SK-MEL-5 (cell line): Measurements from ENCODE around the gene FARSA. TPM values are rescaled to one million over a fixed set of nuclear protein-coding genes. Genes with fewer than 3 reads are reported as not detected.
"Not testable (repeated sequence)": the region's sequence is repeated elsewhere in the genome, so short reads cannot be mapped to it uniquely, and the experiment has no call there.

ENCODE experiments used
- DNase-seq: peaks from one replicate; pipeline ENCODE4 v3.0.0-alpha.2; 2016; ENCODE audit warnings: low read depth, low spot score
- in situ Hi-C: cut with HindIII; loops from 2 replicates; pipeline ENCODE4 v1.10.0; 2016; ENCODE audit warnings: low sequenced_read_pairs, high pct_unique_total_duplicates, low pct_unique_long_range_greater_than_20kb
- polyA plus RNA-seq, 2 experiments: library from polyadenylated mRNA; depleted of rRNA; stranded (reverse); fragments of >200 nt; gene quantifications; 2 replicates each; pipeline ENCODE4 v1.2.3, GENCODE V29; 2015
- total RNA-seq: library from RNA; depleted of rRNA; stranded (reverse); fragments of >200 nt; shearing (Covaris generic); gene quantifications from 2 replicates; pipeline ENCODE4 v1.2.3, GENCODE V29; 2014; rRNA removed

Gene FARSA
- total RNA-seq, result 42.1 and 44.7 TPM in 2 replicates
- 96.4 and 103 TPM in 2 replicates for polyA plus RNA-seq (2015; cell fraction: cytosol; rRNA removed)
- 56.2 and 57.3 TPM in 2 replicates for polyA plus RNA-seq (2015; cell fraction: nucleus; rRNA removed)

- in situ Hi-C loops, result no loop called here
- peak; percentile 91 for DNase-seq
Measured at GRCh38 chr19:12933287-12934072, at the start of gene FARSA. TSS of gene FARSA (minus strand) at chr19:12933711. CDS start at chr19:12933696, 15 bp downstream.

DNA sequence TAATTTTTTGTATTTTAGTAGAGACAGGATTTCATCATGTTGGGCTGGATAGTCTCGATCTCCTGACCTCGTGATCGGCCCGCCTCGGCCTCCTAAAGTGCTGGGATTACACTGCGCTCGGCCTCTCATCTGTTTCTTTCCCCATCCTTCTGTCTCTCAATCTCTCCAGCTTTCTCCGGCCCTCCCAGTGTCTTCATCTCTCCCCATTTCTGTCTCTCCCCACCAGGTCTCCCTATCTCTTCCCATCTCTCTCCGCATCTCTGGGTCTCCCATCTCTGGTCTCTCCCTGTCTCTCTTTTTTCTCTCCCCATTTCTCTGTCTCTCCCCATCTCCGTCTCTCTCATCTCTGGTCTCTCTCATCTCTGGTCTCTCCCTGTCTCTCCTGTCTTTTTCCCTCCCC lies 49.6 kb upstream of the FARSA start:
- DNase-seq, result no peak
- in situ Hi-C loops, result no loop called here

- in situ Hi-C loops, result no loop called here
Measured at GRCh38 chr19:12982648-12983047, 49.1 kb upstream of the FARSA start.

GRCh38 chr19:12979974-12980373 lies 46.5 kb upstream of the FARSA start:
- no peak for DNase-seq
- in situ Hi-C loops, result no loop called here

More at GRCh38 chr19:12982648-12983047, 49.1 kb upstream of the FARSA start:
- no peak for DNase-seq

DNA sequence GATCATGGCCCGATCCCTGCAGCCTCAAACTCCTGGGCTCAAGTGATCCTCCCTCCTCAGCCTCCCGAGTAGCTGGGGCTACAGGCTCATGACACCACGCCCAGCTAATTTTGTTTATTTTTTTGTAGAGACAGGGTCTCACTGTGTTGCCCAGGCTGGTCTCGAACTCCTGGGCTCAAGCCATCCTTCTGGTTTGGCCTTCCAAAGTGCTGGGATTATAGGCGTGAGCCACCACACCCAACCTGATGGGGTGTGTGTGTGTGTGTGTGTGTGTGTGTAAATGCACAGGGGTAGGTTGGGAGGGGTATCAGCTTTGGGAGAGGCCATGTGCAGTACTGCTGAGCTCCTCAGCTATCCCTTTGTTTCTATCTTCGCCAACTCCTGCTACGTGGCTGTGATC lies 42.6 kb upstream of the FARSA start:
- DNase-seq, in situ Hi-C loops: not testable (repeated sequence)

DNA sequence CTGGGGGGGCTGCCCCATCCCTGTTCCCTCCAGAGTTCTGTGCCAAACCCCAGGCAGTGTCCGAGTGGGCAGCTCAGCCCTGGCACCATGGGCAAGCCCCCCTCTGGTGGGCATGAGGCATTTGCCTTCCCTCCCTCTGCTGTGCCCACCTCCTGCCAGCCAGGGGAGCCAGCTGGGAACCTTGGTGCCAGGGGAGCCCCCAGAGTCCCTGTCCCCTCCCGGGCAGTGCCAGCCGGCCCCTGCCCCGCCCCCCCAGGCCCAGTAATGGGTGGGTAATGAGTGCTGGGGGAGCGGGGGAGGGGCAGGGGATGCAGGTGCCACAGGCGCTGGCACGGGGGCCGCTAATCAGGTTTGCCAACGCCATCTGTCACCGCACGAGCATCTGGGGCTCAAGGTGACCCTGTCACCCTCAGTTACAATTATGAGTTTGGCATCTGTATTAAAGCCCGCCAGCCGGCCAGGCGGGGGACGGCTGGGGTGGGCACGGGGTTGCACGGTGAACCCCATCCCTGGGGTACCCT lies 41.8 kb upstream of the FARSA start:
- no peak for DNase-seq
- in situ Hi-C loops, result no loop called here

DNA sequence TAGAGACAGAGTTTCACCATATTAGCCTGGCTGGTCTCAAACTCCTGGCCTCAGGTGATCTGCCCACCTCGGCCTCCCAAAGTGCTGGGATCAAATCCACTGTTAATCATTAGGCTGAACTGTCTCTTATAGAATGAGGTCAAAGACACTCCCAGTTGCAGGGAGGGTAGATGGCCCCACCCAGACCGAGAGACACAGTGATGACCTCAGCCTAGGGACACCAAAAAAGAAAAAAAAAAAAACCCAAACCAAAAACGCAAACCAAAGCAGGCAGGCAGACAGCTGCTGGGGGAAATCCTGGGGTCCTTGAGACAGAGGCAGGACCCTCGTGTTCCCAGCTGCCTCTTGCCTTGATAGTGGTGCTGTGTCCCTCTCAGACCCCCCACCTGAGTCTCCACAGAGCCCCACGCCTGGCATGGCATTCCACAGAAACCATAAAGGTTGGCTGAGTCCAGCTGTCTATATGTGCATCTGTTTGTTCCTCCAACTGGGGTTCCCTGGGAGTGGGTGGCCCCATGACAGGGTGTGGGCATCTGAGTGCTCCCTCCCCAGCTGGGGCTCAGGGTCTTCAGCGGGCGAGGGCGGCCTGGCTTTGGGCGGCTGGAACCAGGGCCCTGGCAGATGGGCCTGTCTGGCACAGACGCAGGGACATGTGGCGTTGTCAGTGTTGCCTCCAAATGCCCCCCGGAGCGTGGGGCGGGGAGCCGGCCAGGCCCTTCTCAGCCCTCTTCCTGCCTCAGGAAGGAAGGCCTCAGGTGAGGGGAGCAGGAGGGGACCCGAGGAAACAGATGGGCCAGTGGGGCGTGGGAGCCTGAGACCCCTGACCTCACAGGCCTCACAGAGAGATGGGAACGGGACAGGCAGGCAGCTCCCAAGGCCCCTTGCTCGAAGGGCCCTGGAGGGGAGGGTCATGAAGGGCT lies 41.0 kb upstream of the FARSA start:
- no peak for DNase-seq
- in situ Hi-C loops, result no loop called here

DNA sequence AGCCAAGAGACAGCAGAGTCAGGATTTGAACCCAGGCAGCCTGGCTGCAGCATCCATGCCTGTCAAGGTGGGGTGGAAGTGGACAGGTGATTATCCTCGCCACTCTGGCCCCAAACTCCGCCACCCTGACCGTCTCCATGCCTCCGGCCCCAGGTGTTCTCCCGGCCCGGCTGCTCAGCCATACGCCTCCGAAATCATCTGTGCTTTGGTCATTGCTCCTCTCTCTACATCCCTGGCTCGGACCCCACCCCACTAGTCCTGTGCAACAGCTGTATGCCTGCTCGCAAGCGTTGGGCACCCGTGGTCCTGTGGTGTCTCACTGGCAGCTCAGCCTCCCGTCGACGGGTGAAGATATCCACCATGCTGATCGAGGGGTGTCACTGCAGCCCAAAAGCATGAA lies 39.7 kb upstream of the FARSA start:
- in situ Hi-C loops, result no loop called here
- DNase-seq, result no peak

DNA sequence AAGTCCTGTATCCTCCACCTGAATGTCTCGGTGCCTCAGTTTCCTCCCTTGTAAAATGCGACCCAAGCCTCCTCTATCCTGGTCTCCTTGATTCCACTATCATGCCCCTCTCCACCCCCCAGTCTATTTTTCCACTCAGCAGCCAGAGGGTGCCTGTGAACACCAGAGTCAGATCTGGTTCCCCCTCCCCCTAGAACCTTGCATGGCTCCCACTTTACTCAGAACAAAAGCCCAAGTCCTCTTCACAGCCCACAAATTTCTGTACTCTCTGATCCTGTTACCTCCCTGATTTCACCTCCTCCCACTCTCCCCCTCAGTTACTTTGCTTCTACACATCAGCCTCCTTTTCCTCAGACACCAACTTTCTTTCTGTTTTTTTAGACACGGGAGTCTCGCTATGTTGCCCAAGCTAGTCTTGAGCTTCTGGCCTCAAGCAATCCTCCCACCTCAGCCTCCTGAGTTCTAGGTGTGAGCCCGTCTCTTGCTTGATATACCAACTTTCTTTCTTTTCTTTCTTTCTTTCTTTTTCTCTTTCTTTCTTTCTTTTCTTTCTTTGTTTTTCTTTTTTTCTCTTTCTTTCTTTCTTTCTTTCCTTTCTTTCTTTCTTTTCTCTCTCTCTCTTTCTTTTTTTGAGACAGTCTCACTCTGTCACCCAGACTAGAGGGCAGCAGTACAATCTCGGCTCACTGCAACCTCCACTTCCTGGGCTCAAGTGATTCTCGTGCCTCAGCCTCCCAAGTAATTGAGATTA lies 36.7 kb upstream of the FARSA start:
- DNase-seq, result no peak
- in situ Hi-C loops, result no loop called here

DNA sequence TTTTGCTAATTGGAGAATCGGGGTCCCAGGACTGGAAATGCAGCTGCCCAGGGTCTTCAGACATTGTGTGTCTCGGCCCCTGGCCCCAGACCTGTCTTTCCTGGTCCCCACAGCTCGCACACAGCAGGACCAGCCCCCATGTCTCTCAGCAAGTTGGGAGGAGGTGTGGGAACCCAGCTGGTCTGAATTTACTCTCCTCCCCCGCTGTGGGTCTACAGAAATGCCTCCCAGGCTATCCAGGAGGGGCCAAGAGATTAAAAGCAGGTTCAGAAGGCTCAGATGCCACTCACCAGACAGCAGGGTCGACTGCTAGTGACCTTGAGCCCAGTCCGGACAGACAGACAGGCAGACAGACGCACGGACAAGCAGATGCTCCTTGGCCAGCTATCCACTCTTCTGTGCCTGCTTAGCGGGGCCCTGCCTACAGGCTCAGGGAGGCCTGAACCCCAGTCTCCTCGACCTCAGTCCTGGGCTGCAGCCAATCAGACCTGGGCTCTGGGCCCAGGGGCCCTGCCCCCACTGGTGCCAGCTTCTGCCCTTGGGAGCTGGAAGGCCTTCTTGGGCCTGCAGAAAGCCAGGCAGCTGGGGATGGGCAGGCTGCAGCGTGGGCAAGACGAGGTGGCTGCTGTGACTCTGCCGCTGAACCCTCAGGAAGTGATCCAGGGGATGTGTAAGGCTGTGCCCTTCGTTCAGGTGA lies 35.9 kb upstream of the FARSA start, which contains the start of gene DAND5:
Gene DAND5, plus strand, starts transcription at position 285 of the 697 bp plus-strand sequence. Its CDS starts 85 bp downstream, at position 370.
- DNase-seq, result no peak
- in situ Hi-C loops, result no loop called here

DNA sequence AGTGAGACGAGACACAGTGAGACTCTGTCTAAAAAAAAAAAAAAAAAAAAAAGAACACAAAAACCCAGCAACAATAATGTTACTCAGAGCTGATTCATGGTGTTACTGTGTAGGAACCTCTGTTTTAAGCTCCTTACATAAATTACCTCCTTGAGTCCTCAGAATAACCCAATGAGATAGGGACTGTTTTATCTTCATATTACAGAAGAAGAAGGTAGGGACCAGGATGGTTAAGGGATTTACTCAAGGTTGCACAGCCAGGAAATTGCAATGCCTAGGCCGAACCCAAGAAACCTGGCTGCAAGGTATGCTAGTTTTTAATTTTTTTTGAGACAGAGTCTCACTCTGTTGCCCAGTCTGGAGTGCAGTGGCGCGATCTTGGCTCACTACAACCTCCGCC lies 34.4 kb upstream of the FARSA start:
- in situ Hi-C loops, result no loop called here
- no peak for DNase-seq

DNA sequence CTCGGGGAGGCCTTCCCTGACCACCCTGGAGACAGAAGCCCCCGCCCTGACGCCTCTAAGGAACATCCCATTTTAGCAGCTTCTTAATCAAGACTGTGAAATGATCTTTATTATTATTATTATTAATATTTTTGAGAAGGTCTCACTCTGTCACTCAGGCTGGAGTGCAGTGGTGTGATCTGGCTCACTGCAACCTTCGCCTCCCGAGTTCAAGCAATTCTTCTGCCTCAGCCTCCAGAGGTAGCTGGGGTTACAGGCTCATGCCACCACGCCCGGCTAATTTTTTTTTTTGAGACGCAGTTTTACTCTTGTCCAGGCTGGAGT lies 32.3 kb upstream of the FARSA start:
- in situ Hi-C loops, result no loop called here
- no peak for DNase-seq

DNA sequence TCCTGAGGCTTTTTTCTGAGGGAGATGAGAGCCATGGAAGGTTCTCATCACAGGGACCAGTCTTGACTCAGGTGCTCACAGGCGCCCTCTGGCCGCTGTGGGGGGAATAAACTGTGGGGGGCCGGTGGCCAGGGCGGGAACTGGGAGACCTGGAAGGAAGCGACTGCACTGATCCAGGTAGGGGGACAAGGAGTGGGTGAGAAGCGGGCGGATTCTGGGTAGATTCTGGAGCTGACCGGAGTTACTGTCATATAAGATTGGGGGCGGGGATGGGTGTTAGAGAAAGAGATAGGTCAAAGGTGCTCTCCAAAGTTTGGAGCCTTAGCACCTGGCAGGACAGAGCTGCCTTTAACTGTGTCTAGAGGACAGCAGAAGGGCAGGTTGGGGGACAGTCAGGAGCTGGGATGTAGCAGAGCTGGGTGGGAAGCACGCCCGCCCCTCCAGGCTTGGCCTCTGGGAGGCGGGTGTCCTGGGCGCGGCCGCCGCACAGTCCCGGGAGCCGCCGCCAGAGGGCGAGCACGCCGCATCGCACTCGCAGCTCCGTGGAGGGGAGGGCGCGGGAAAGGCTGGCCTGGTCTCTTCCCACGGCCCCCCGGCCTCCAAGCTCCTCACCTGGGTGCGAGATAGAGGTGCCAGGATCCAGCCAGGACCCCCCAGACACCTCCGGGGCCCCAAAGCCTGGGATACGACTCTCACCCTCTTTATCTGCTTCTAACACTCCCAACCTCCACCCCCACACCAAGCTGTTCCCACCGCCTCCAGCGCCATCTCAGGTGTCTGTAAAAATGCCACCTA lies 31.7 kb upstream of the FARSA start:
- peak; percentile 72 for DNase-seq
- in situ Hi-C loops, result no loop called here

GRCh38 chr19:12959481-12959880 lies 26.0 kb upstream of the FARSA start:
- in situ Hi-C loops, result no loop called here
- DNase-seq, result no peak

DNA sequence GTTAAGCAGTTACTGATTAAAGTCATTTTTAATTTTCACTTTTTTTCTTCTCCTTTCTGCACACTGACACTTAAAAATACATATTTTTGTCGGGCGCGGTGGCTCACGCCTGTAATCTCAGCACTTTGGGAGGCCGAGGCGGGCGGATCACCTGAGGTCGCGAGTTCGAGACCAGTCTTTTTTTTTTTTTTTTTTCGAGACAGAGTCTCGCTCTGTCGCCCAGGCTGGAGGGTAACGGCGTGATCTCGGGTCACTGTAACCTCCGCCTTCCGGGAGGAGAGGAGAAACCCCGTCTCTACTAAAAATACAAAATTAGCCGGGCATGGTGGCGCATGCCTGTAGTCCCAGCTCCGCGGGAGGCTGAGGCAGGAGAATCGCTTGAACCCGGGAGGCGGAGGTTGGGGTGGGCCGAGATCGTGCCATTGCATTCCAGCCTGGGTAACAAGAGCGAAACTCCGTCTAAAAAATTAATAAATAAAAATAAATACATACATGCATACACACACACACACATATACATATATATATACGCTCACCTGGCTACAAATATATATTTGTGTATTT lies 24.0 kb upstream of the FARSA start:
- DNase-seq, in situ Hi-C loops: not testable (repeated sequence)
